ENCODE results near the gene EHBP1.

GRCh38 chr2:62793213-62793612 is 87.7 kb downstream of the EHBP1 start:
- TF ChIP-seq POLR2A (IDR thresholded peaks at IDR 0.05; ENCODE audit: extremely low read depth, insufficient read length): no peak
- no peak for TF ChIP-seq CTCF (IDR thresholded peaks at IDR 0.05; ENCODE audit: low read depth, low read length)
- TF ChIP-seq, protein P1, sequence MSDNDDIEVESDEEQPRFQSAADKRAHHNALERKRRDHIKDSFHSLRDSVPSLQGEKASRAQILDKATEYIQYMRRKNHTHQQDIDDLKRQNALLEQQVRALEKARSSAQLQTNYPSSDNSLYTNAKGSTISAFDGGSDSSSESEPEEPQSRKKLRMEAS (IDR thresholded peaks at IDR 0.05; ENCODE audit: low read depth, low read length): no peak
- no peak for TF ChIP-seq MYC (IDR thresholded peaks at IDR 0.05; ENCODE audit: low read depth, low read length)
